ENCODE results near the gene ATP8A2.

GRCh38 chr13:25879466-25879865 is 507.7 kb downstream of the ATP8A2 start:
- TF ChIP-seq CTCF (IDR thresholded peaks at IDR 0.05 in 2 of 3, conservative IDR thresholded peaks at IDR 0.05 in 1 of 3; ENCODE audit: insufficient read depth in 2 of 3, low read depth in 1 of 3, low read length in 3 of 3) (no peak), EZH2 (IDR thresholded peaks at IDR 0.05; ENCODE audit: borderline replicate concordance, low read depth, low read length) (no peak), SMARCA4 (IDR thresholded peaks at IDR 0.05) (no peak), KAT8 (IDR thresholded peaks at IDR 0.05; ENCODE audit: low read depth) (no peak), GABPA (tag; conservative IDR thresholded peaks at IDR 0.05; ENCODE audit: low read depth) (no peak), JUND (IDR thresholded peaks at IDR 0.05; ENCODE audit: borderline replicate concordance, low read depth, low read length) (no peak), JUND (tag; IDR thresholded peaks at IDR 0.05; ENCODE audit: borderline replicate concordance, low read depth, low read length) (no peak), YY1 (IDR thresholded peaks at IDR 0.05; ENCODE audit: borderline replicate concordance in 1 of 3, control insufficient read depth in 1 of 3, extremely low read depth in 1 of 3, insufficient read depth in 3 of 3, insufficient read length in 1 of 3, insufficient replicate concordance in 2 of 3, low read depth in 1 of 3, low read length in 2 of 3) (no peak), CBX1 (IDR thresholded peaks at IDR 0.05; ENCODE audit: low read depth) (no peak), STAG1 (CRISPR knock-in tag; IDR thresholded peaks at IDR 0.05; ENCODE audit: borderline replicate concordance) (no peak), PHF21A (IDR thresholded peaks at IDR 0.05; ENCODE audit: borderline replicate concordance, low read depth) (no peak), TFAP4 (CRISPR knock-in tag; IDR thresholded peaks at IDR 0.05; ENCODE audit: borderline replicate concordance) (no peak), MITF (IDR thresholded peaks at IDR 0.05) (no peak)

All from K562 (cell line).